Nephron progenitor cell (in vitro differentiated cells): ENCODE measurements around the gene CD6.

Experiments used
- DNase-seq: peaks from one replicate; pipeline ENCODE4 v3.0.0; 2021
- H3K27ac Mint-ChIP-seq: 2 replicates; pipeline ENCODE4 v1.8.0; 2021; ENCODE audit warnings: mild to moderate bottlenecking, moderate library complexity, mixed read lengths
- H3K27me3 Mint-ChIP-seq: 2 replicates; pipeline ENCODE4 v1.8.0; 2021; ENCODE audit warnings: mild to moderate bottlenecking, low read depth, mixed read lengths; ENCODE audit not compliant: poor library complexity
- H3K36me3 Mint-ChIP-seq: 2 replicates; pipeline ENCODE4 v1.8.0; 2021; ENCODE audit warnings: low read depth, mixed read lengths
- H3K4me1 Mint-ChIP-seq: 2 replicates; pipeline ENCODE4 v1.8.0; 2021; ENCODE audit warnings: mixed read lengths
- H3K4me3 Mint-ChIP-seq: 2 replicates; pipeline ENCODE4 v1.8.0; 2021; ENCODE audit warnings: mild to moderate bottlenecking, moderate library complexity, mixed read lengths
- H3K9me3 Mint-ChIP-seq: 2 replicates; pipeline ENCODE4 v1.8.0; 2021; ENCODE audit warnings: mild to moderate bottlenecking, moderate library complexity, mixed read lengths
- CTCF ChIP-seq: fragments of 200-600 bp; sonication (generic); IDR thresholded peaks from 2 replicates; pipeline ENCODE4 v1.5.0; 2021; ENCODE audit warnings: antibody characterized with exemption

The CD6 gene

DNA sequence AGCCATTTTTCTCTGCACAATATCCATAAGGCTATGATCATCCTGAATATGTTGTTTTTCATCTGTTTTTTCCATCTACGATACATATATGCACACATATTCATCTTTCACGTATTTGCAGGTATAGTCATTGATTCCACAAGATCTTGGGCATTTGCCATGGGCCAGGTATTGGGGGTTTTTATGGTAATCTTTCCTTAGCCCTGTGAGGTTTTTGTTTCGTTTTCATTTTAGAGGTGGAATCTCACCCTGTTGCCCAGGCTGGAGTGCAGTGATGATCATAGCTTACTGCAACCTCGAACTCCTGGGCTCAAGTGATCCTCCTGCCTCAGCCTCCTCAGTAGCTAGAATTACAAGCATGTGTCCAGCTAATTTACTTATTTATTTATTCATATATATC lies 20.0 kb downstream of the CD6 start:
- Mint-ChIP-seq H3K27me3 (peaks cover 11% of the 10 kb centered on the region), H3K27ac (no peak overlapping the region), H3K36me3 (no peaks in the 10 kb centered on the region), H3K4me1 (peaks cover 45% of the 10 kb centered on the region), H3K9me3 (no peaks in the 10 kb centered on the region), H3K4me3 (no peak overlapping the region)
- DNase-seq: no peak
- no peak for TF ChIP-seq CTCF

- DNase-seq: no peak
- peak overlapping the region; percentile 12 for H3K27ac Mint-ChIP-seq
- no peaks in the 10 kb centered on the region for H3K9me3 Mint-ChIP-seq
These were observed 21.4 kb downstream of the CD6 start for GRCh38 chr11:60992842-60993409.

GRCh38 chr11:60993615-60994014 lies 22.1 kb downstream of the CD6 start:
- no peak for TF ChIP-seq CTCF
- H3K9me3 Mint-ChIP-seq: no peaks in the 10 kb centered on the region
- H3K4me3 Mint-ChIP-seq: no peak overlapping the region
- peaks cover 48% of the 10 kb centered on the region for H3K4me1 Mint-ChIP-seq
- peak overlapping the region; percentile 31 for H3K27ac Mint-ChIP-seq
- H3K36me3 Mint-ChIP-seq: no peaks in the 10 kb centered on the region
- no peak for DNase-seq
- peaks cover 11% of the 10 kb centered on the region for H3K27me3 Mint-ChIP-seq

More at GRCh38 chr11:60992842-60993409, 21.4 kb downstream of the CD6 start:
- Mint-ChIP-seq H3K4me3 (peak overlapping the region; percentile 46), H3K27me3 (peaks cover 11% of the 10 kb centered on the region), H3K4me1 (peaks cover 47% of the 10 kb centered on the region), H3K36me3 (no peaks in the 10 kb centered on the region)
- TF ChIP-seq CTCF: no peak

DNA sequence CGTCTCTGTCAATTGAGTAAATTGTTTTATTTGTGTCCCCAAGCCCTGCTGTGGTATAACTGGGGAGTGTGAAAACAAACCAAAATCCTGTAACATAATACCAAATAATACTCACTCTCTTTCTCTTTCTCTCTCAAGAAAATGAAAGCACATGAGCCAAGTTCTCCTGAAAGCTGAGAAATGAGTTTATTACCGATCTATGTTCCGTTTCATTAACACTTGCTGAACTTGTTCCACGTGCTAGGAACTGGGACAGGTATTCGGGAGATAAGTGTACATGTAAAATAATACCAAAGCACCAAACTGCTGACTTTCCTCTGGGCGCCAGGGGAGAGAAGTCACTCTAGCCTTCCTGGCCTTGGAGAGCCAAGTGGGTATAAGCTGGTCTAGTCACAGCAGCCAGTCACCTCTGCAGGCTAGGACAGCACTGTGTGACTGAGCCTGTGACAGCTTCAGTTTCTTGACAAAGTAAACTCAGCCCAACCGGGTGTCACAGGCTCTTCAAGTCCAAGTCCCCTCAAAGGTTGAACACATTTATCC lies 23.1 kb downstream of the CD6 start:
- Mint-ChIP-seq H3K9me3 (no peaks in the 10 kb centered on the region), H3K4me3 (no peak overlapping the region), H3K4me1 (peaks cover 40% of the 10 kb centered on the region), H3K36me3 (no peaks in the 10 kb centered on the region), H3K27me3 (peaks cover 12% of the 10 kb centered on the region), H3K27ac (peak overlapping the region; percentile 91)
- DNase-seq: no peak
- TF ChIP-seq CTCF: no peak

- peaks cover 45% of the 10 kb centered on the region for H3K4me1 Mint-ChIP-seq
- no peak for TF ChIP-seq CTCF
- no peak for DNase-seq
- no peaks in the 10 kb centered on the region for H3K36me3 Mint-ChIP-seq
- no peak overlapping the region for H3K27ac Mint-ChIP-seq
- H3K9me3 Mint-ChIP-seq: no peaks in the 10 kb centered on the region
- peaks cover 17% of the 10 kb centered on the region for H3K27me3 Mint-ChIP-seq
- H3K4me3 Mint-ChIP-seq: no peak overlapping the region
These were observed 24.3 kb downstream of the CD6 start for GRCh38 chr11:60995798-60996197.
